PC-3 (cell line): ENCODE data around the gene CCN2. TPM values are rescaled to one million over a fixed set of nuclear protein-coding genes. Genes with fewer than 3 reads are reported as not detected.

ENCODE experiments used
- ATAC-seq: fragments of 200-7000 bp; cut with Tn5 transposase; 2 replicates; pipeline ENCODE4 v1.9.1; 2020; ENCODE audit warnings: mild to moderate bottlenecking, moderate library complexity
- BruUV-seq: library from RNA; stranded (reverse); fragments of 400-500 nt; replicated peaks from 2 replicates; lab custom pipeline; 2021; lab: Mats Ljungman, UMichigan
- CTCF ChIA-PET: fragments of 300-600 bp; sonication (Branson Sonifier 250); formaldehyde crosslinking; loops from one replicate; lab custom pipeline; 2022; ENCODE audit warnings: antibody characterized with exemption; lab: Charles Lee
- POLR2A ChIA-PET: fragments of 300-600 bp; sonication (Branson Sonifier 250); formaldehyde crosslinking; loops from one replicate; lab custom pipeline; 2022; ENCODE audit warnings: antibody characterized with exemption; ENCODE audit not compliant: unreplicated experiment; lab: Charles Lee
- DNase-seq: peaks from one replicate; pipeline ENCODE4 v3.0.0-alpha.2; 2015
- H2AFZ ChIP-seq: fragments of 300-600 bp; sonication (generic); 2 replicates; pipeline ENCODE4 v1.6.0; 2016; ENCODE audit warnings: antibody characterized with exemption, low read length
- H3F3A ChIP-seq: fragments of 300-600 bp; sonication (generic); one replicate; pipeline ENCODE4 v1.6.0; 2017; ENCODE audit warnings: antibody characterized with exemption, low read length, control low read depth, mild to moderate bottlenecking; ENCODE audit not compliant: unreplicated experiment
- H3K27ac ChIP-seq: fragments of 300-600 bp; sonication (generic); 2 replicates; pipeline ENCODE4 v1.5.1; 2016; ENCODE audit warnings: mild to moderate bottlenecking, low read length
- H3K27me3 ChIP-seq: fragments of 300-600 bp; sonication (generic); 2 replicates; pipeline ENCODE4 v1.6.1; 2016; ENCODE audit warnings: low read length, mixed read lengths
- H3K36me3 ChIP-seq: fragments of 300-600 bp; sonication (generic); 2 replicates; pipeline ENCODE4 v1.6.1; 2016; ENCODE audit warnings: low read depth, mixed run types, low read length, mixed read lengths
- H3K4me1 ChIP-seq: fragments of 300-600 bp; sonication (generic); 2 replicates; pipeline ENCODE4 v1.5.1; 2016; ENCODE audit warnings: low read length; ENCODE audit not compliant: insufficient read depth
- H3K4me2 ChIP-seq: fragments of 300-600 bp; sonication (generic); 2 replicates; pipeline ENCODE4 v1.6.0; 2016; ENCODE audit warnings: low read length
- H3K4me3 ChIP-seq: fragments of 300-600 bp; sonication (generic); 2 replicates; pipeline ENCODE4 v1.5.1; 2016; ENCODE audit warnings: mild to moderate bottlenecking, low read length, mixed read lengths
- H3K79me2 ChIP-seq: fragments of 300-600 bp; sonication (generic); 2 replicates; pipeline ENCODE4 v1.6.1; 2017; ENCODE audit warnings: low read length, mixed read lengths
- H3K9ac ChIP-seq: fragments of 300-600 bp; sonication (generic); 2 replicates; pipeline ENCODE4 v1.6.0; 2016; ENCODE audit warnings: mild to moderate bottlenecking, low read length
- H3K9me2 ChIP-seq: fragments of 300-600 bp; sonication (generic); replicated peaks from 2 replicates; pipeline ENCODE4 v1.6.1; 2016; ENCODE audit warnings: mixed run types, low read length, mixed read lengths
- H3K9me3 ChIP-seq: fragments of 300-600 bp; sonication (generic); 2 replicates; pipeline ENCODE4 v1.6.1; 2016; ENCODE audit warnings: low read length, mixed read lengths
- H4K20me1 ChIP-seq: fragments of 300-600 bp; sonication (generic); 2 replicates; pipeline ENCODE4 v1.6.1; 2016; ENCODE audit warnings: low read length, mixed read lengths
- EZH2 ChIP-seq: fragments of 300-600 bp; sonication (generic); IDR thresholded peaks from one replicate; pipeline ENCODE4 v1.6.1; 2017; ENCODE audit warnings: antibody characterized with exemption, mild to moderate bottlenecking, low read length; ENCODE audit not compliant: unreplicated experiment
- EZH2phosphoT487 ChIP-seq: fragments of 300-600 bp; sonication (generic); IDR thresholded peaks from 2 replicates; pipeline ENCODE4 v1.6.1; 2018; ENCODE audit warnings: mild to moderate bottlenecking, antibody characterized with exemption, low read length, borderline replicate concordance
- intact Hi-C: fragments of 100-400 bp; cut with micrococcal nuclease; formaldehyde crosslinking; loops from 2 replicates; pipeline ENCODE4 v1.9.0; 2023
- total RNA-seq: library from RNA; depleted of rRNA; stranded (reverse); fragments of >200 nt; gene quantifications from 2 replicates; pipeline ENCODE4 v1.2.3, GENCODE V29; 2014
- TF ChIP-seq, protein P1 (sequence below): fragments of 300-600 bp; sonication (generic); conservative IDR thresholded peaks from 2 replicates; pipeline ENCODE4 v1.5.1; 2017; ENCODE audit warnings: antibody characterized with exemption, low read depth, mild to moderate bottlenecking, low read length

The CCN2 gene
- total RNA-seq, 1 experiment from 2014 or later = 33.2 TPM

- Histone ChIP-seq H4K20me1 (peaks cover 10% of the 10 kb centered on the region), H3K27ac (no peak overlapping the region), H3K36me3 (peaks cover 11% of the 10 kb centered on the region; the same call in 1 of the 2 replicates), H3K4me3 (peak overlapping the region; percentile 86), H3F3A (no peaks in the 10 kb centered on the region), H3K4me2 (peak overlapping the region; percentile 96), H3K79me2 (peaks cover 12% of the 10 kb centered on the region), H3K4me1 (peaks cover 34% of the 10 kb centered on the region), H2AFZ (no peak overlapping the region), H3K9ac (no peak overlapping the region), H3K9me3 (no peaks in the 10 kb centered on the region), H3K9me2 (no peaks in the 10 kb centered on the region), H3K27me3 (no peaks in the 10 kb centered on the region)
- ATAC-seq (no peak), DNase-seq (no peak)
- TF ChIP-seq, protein P1, sequence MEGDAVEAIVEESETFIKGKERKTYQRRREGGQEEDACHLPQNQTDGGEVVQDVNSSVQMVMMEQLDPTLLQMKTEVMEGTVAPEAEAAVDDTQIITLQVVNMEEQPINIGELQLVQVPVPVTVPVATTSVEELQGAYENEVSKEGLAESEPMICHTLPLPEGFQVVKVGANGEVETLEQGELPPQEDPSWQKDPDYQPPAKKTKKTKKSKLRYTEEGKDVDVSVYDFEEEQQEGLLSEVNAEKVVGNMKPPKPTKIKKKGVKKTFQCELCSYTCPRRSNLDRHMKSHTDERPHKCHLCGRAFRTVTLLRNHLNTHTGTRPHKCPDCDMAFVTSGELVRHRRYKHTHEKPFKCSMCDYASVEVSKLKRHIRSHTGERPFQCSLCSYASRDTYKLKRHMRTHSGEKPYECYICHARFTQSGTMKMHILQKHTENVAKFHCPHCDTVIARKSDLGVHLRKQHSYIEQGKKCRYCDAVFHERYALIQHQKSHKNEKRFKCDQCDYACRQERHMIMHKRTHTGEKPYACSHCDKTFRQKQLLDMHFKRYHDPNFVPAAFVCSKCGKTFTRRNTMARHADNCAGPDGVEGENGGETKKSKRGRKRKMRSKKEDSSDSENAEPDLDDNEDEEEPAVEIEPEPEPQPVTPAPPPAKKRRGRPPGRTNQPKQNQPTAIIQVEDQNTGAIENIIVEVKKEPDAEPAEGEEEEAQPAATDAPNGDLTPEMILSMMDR = no peak
- BruUV-seq = no TSS peak
- intact Hi-C loops = no loop called here
- ChIA-PET CTCF (interaction anchor here (0.6 kb wide), 1 partner anchor 48 kb away, joined by 3 read pairs; no protein-coding TSS in a partner anchor), POLR2A (no interaction called here)
Observed at GRCh38 chr6:131949620-131949908, 1.6 kb downstream of the CCN2 start.

- ATAC-seq (no peak), DNase-seq (peak; percentile 28)
- no peaks in the 10 kb centered on the region for H3K9me2 ChIP-seq
- TF ChIP-seq, protein P1 = no peak
- TF ChIP-seq EZH2phosphoT487 = no peak
- H3F3A ChIP-seq = no peaks in the 10 kb centered on the region
- H3K36me3 ChIP-seq = peaks cover 11% of the 10 kb centered on the region; the same call in 1 of the 2 replicates
- H3K4me2 ChIP-seq = peak overlapping the region; percentile 96
- no peaks in the 10 kb centered on the region for H3K27me3 ChIP-seq
- no peak overlapping the region for H3K27ac ChIP-seq
- POLR2A ChIA-PET = no interaction called here
- H3K9ac ChIP-seq = no peak overlapping the region
- H3K4me1 ChIP-seq = peaks cover 28% of the 10 kb centered on the region
- CTCF ChIA-PET = interaction anchor here (0.6 kb wide), 1 partner anchor 48 kb away, joined by 3 read pairs; no protein-coding TSS in a partner anchor
- BruUV-seq = no TSS peak
- H4K20me1 ChIP-seq = peaks cover 10% of the 10 kb centered on the region
- H3K9me3 ChIP-seq = no peaks in the 10 kb centered on the region
- H3K79me2 ChIP-seq = peaks cover 12% of the 10 kb centered on the region
- H3K4me3 ChIP-seq = peak overlapping the region; percentile 86
- intact Hi-C loops = no loop called here
- no peak overlapping the region for H2AFZ ChIP-seq
Observed at GRCh38 chr6:131948692-131949619, 2.2 kb downstream of the CCN2 start.

DNA sequence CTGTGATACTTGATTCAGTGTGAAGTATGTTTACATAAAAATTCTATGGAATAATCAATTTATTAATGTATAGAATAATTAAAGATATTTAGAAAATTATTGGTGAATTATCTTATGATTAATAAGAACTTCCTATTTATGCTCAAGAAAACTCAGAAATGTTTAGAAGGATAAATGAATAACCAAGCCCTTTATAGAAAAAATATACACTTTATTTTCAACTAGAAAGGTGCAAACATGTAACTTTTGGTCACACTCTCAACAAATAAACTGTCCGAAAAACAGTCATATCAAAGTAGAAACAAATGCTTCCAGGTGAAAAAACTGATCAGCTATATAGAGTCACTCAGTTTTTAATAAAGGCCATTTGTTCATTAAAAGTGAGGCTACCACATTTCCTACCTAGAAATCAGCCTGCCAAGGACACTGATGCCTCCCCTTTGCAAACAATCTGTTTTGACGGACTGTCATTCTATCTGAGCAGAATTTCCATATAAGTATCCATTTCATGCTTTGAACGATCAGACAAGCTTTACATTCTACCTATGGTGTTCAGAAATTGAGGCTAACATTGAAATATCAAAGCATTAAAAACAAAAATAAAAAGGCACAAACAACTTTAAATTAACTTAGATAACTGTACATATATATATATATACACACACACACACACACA lies 3.0 kb downstream of the CCN2 start:
- peak overlapping the region; percentile 86 for H3K4me3 ChIP-seq
- peaks cover 12% of the 10 kb centered on the region for H3K79me2 ChIP-seq
- H3K27me3 ChIP-seq = no peaks in the 10 kb centered on the region
- no peak for ATAC-seq
- intact Hi-C loops = no loop called here
- no TSS peak for BruUV-seq
- H3F3A ChIP-seq = no peaks in the 10 kb centered on the region
- no peak overlapping the region for H3K9ac ChIP-seq
- POLR2A ChIA-PET = no interaction called here
- no peaks in the 10 kb centered on the region for H3K9me2 ChIP-seq
- no peak for DNase-seq
- H4K20me1 ChIP-seq = peaks cover 10% of the 10 kb centered on the region
- peaks cover 25% of the 10 kb centered on the region for H3K4me1 ChIP-seq
- peak overlapping the region; percentile 39; the same call in 1 of the 2 replicates for H3K4me2 ChIP-seq
- TF ChIP-seq, protein P1 = no peak
- no peak for TF ChIP-seq EZH2
- TF ChIP-seq EZH2phosphoT487 = no peak
- H3K9me3 ChIP-seq = no peaks in the 10 kb centered on the region
- H3K36me3 ChIP-seq = peaks cover 11% of the 10 kb centered on the region; the same call in 1 of the 2 replicates
- CTCF ChIA-PET = no interaction called here
- no peak overlapping the region for H2AFZ ChIP-seq
- no peak overlapping the region for H3K27ac ChIP-seq
